Measurements from ENCODE around the gene TUBGCP3.

DNA sequence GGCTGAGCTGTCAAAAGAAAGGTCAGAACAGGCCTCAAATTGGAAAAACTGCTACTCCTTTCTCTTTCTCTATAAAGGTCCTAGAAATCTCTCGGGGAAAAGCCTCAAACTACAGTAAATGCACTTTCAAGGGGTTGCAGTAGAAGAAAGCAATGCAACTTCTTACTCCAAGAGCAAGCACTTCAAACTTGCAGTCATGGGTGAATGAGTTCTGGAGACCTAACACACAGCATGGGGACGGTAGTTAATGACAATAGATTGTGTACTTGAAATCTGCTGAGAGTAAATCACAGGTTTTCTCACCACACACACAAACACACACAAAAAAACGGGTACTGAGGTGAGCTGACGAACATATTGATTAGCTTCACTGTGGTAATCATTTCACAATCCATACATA lies 11.8 kb downstream of the TUBGCP3 start:
- TF ChIP-seq, protein P1, sequence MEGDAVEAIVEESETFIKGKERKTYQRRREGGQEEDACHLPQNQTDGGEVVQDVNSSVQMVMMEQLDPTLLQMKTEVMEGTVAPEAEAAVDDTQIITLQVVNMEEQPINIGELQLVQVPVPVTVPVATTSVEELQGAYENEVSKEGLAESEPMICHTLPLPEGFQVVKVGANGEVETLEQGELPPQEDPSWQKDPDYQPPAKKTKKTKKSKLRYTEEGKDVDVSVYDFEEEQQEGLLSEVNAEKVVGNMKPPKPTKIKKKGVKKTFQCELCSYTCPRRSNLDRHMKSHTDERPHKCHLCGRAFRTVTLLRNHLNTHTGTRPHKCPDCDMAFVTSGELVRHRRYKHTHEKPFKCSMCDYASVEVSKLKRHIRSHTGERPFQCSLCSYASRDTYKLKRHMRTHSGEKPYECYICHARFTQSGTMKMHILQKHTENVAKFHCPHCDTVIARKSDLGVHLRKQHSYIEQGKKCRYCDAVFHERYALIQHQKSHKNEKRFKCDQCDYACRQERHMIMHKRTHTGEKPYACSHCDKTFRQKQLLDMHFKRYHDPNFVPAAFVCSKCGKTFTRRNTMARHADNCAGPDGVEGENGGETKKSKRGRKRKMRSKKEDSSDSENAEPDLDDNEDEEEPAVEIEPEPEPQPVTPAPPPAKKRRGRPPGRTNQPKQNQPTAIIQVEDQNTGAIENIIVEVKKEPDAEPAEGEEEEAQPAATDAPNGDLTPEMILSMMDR (IDR thresholded peaks at IDR 0.05) = no peak
- TF ChIP-seq EP300 (IDR thresholded peaks at IDR 0.05) (no peak), POLR2AphosphoS5 (IDR thresholded peaks at IDR 0.05) (no peak)

Measured in upper lobe of left lung (tissue), 4 donors.